Vagina (tissue), 2 donors: ENCODE data around the gene TBX18.

Source experiments
- POLR2AphosphoS5 ChIP-seq, 2 donors: sonication (generic); formaldehyde crosslinking; IDR thresholded peaks; one replicate each; pipeline ENCODE4 v1.9.0; 2017; ENCODE audit warnings: antibody characterized with exemption in 2 of 2, mild to moderate bottlenecking in 2 of 2, low read depth in 1 of 2; ENCODE audit not compliant: insufficient read depth in 1 of 2
- TF ChIP-seq, protein P1 (sequence below), 3 experiments: fragments of 450-650 bp in 2 of 3; fragments of 200-600 bp in 1 of 3; sonication (generic) in 1 of 3; IDR thresholded peaks; one replicate each; pipeline ENCODE4 v1.5.1; 2017 to 2019; ENCODE audit warnings: antibody characterized with exemption in 3 of 3, mild to moderate bottlenecking in 2 of 3, moderate library complexity in 2 of 3

DNA sequence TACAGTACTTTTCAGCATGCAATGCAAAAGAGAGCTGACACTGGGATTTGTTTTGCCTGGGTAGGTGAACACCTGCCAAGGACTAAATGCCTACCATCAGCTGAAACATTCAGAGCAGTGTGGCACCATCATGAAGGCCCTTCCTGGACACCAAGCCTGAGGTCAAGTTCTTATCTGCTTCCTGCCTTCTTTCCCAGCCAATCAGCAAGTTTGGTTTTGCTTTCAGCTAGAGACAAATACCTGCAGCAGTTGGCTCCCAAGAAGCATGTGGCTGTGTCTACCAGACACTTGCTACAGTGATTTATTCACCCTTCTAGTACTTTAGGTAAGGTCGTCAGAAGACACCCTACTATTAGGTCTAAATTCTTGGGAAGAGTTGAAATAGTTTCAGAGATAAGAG is 112.8 kb downstream of the TBX18 start:
- TF ChIP-seq, protein P1, sequence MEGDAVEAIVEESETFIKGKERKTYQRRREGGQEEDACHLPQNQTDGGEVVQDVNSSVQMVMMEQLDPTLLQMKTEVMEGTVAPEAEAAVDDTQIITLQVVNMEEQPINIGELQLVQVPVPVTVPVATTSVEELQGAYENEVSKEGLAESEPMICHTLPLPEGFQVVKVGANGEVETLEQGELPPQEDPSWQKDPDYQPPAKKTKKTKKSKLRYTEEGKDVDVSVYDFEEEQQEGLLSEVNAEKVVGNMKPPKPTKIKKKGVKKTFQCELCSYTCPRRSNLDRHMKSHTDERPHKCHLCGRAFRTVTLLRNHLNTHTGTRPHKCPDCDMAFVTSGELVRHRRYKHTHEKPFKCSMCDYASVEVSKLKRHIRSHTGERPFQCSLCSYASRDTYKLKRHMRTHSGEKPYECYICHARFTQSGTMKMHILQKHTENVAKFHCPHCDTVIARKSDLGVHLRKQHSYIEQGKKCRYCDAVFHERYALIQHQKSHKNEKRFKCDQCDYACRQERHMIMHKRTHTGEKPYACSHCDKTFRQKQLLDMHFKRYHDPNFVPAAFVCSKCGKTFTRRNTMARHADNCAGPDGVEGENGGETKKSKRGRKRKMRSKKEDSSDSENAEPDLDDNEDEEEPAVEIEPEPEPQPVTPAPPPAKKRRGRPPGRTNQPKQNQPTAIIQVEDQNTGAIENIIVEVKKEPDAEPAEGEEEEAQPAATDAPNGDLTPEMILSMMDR (IDR thresholded peaks at IDR 0.05) = no peak
- no peak for TF ChIP-seq POLR2AphosphoS5 (IDR thresholded peaks at IDR 0.05; ENCODE audit: insufficient read depth in 1 of 2, low read depth in 1 of 2)
